Left ventricle myocardium superior (tissue), 1 donor: ENCODE results near the gene PRKCQ. TPM values are rescaled to one million over a fixed set of nuclear protein-coding genes. Genes with fewer than 3 reads are reported as not detected.
A peak's percentile ranks its signal among the peaks of the same experiment; 100 is the strongest.

Experiments used
- ATAC-seq: fragments of 200-7000 bp; cut with Tn5 transposase; one replicate; pipeline ENCODE4 v1.9.1; 2020; ENCODE audit warnings: mild to moderate bottlenecking, moderate library complexity
- DNase-seq: peaks from one replicate; pipeline ENCODE4 v3.0.0-alpha.2; 2020
- intact Hi-C: fragments of 100-400 bp; cut with micrococcal nuclease; formaldehyde crosslinking; loops from one replicate; pipeline ENCODE4 v1.11.0; 2022
- total RNA-seq: library from RNA; stranded (reverse); fragmentation: NEBNext Ultra II Directional; extraction: Animal tissue kit (Norgen Biotek cat#: 25700); gene quantifications from one replicate; pipeline ENCODE4 v1.2.1, GENCODE V29; 2021
- donor health status: DM: no; HTN: yes; CAD: no; lungs with severe emphysema.

PRKCQ gene
- total RNA-seq, 1 donor from 2014 or later: 0.12 TPM

DNA sequence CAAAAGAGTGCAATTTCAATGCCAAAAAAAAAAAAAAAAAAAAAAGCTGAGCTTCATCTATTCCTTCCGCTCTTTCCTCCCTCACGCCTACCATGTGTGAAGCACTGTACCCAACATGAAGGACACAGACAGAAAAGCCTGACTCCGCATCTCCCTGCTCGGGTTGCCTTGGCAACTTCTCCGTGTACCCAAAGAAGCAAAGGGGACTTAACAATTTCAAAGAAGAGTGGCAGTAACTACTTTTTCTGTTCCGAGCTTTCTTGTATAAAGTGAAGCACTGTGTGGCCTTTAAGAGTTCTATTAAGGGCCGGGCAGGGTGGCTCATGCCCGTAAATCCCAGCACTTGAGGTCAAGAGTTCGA, 177.7 kb downstream of the PRKCQ start:
- ATAC-seq: no peak
- intact Hi-C loops: loop anchor here (10.0 kb wide), 1 partner anchor 388 kb away; no protein-coding TSS in a partner anchor
- DNase-seq: no peak

GRCh38 chr10:6401558-6402348, 178.3 kb downstream of the PRKCQ start:
- DNase-seq: peak; percentile 74
- peak; percentile 98 for ATAC-seq
- intact Hi-C loops: loop anchor here (2.0 to 10.0 kb wide), 2 partner anchors 293 to 387 kb away; no protein-coding TSS in a partner anchor

- DNase-seq (no peak), ATAC-seq (no peak)
- intact Hi-C loops: loop anchor here (2.0 to 10.0 kb wide), 2 partner anchors 292 to 386 kb away; no protein-coding TSS in a partner anchor
These were observed 179.1 kb downstream of the PRKCQ start for GRCh38 chr10:6400821-6401465.

DNA sequence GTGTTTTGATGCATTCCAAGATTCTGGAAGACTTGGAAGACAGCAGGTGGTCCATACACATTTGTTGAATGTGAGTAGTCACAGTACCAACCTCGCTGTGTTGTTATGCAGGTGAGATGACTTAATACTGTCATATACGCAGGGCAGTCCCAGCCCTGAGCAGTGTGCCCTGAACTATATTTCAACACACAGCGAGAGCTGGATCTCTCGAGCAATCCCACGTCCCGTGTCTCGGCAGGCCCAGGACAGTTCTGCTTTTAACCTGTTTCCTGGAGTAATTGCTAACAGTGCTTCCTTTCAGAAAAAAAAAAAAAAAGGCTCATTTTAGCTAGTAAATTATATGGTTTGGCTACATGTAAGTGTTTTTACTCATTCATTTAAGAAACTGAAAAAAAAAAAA, 179.7 kb downstream of the PRKCQ start:
- ATAC-seq: peak; percentile 21
- intact Hi-C loops: loop anchor here (2.0 to 10.0 kb wide), 2 partner anchors 292 to 386 kb away; no protein-coding TSS in a partner anchor
- DNase-seq: no peak

- intact Hi-C loops: loop anchor here (2.0 to 10.0 kb wide), 2 partner anchors 291 to 385 kb away; no protein-coding TSS in a partner anchor
- ATAC-seq (no peak), DNase-seq (no peak)
These were observed 180.2 kb downstream of the PRKCQ start for GRCh38 chr10:6399879-6400278.

DNA sequence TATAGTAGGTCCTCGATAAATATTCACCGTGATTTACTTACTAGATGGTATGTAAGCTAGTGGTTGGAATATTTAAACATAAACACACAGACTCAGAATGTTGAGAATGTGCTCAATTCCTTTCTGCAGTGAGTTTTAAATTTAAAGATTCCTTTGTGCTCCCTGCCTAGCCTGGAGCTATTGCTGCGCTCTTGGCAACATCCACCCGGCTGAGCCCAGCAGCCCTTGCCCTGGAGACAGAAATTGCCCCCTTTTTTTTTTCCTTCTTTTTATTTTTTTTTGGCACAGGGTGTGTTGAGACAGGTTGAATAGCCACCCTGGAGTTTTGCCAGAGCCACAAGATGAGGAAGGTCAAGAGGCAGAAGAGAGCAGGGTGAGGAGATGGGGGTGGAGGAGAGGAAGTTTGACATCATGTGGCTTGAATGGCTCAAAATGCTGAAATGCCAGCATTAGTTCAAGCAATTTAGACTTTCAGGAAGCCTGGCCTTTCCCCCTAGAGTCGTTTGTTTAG, 180.8 kb downstream of the PRKCQ start:
- peak; percentile 44 for ATAC-seq
- intact Hi-C loops: no loop called here
- no peak for DNase-seq

GRCh38 chr10:6398399-6398798, 181.7 kb downstream of the PRKCQ start:
- intact Hi-C loops: no loop called here
- ATAC-seq: no peak
- DNase-seq: no peak

GRCh38 chr10:6396652-6397051, 183.4 kb downstream of the PRKCQ start:
- intact Hi-C loops: no loop called here
- ATAC-seq (no peak), DNase-seq (no peak)

GRCh38 chr10:6396226-6396625, 183.8 kb downstream of the PRKCQ start:
- DNase-seq: no peak
- ATAC-seq: no peak
- intact Hi-C loops: no loop called here

GRCh38 chr10:6395606-6396005, 184.5 kb downstream of the PRKCQ start:
- ATAC-seq: no peak
- intact Hi-C loops: no loop called here
- DNase-seq: no peak

GRCh38 chr10:6394084-6394483, 186.0 kb downstream of the PRKCQ start:
- intact Hi-C loops: no loop called here
- ATAC-seq: no peak

GRCh38 chr10:6393168-6393567, 186.9 kb downstream of the PRKCQ start:
- intact Hi-C loops: no loop called here
- no peak for ATAC-seq
- no peak for DNase-seq

More at GRCh38 chr10:6394084-6394483, 186.0 kb downstream of the PRKCQ start:
- no peak for DNase-seq

DNA sequence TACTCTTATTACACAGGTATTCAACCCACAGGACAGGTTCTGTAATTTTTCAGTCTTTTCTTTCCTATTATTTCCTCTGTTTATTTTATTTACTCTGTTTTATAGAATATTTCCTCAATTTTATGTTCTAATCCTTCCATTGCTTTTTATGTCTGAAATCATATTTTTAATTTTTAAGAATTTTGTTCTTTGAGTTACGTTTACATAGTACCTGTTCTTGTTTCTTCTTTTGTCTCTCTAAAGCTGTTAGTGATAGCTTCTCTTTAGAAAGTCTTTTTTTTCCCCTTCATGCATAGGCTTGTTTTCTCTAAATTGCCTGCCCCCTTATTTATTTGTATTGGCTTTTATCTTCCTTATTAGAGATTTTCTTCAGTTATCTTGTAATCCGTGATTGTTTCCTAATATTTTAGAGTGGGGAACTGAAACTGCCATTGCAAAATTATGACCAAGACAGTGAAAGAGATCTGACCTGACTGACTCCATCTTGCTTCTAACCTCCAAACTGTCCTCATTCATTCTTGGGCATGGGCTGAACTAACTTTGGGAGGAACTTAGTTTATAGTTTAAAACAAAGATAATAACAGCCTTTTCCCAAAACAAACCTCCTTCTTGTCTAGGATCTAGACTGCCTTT, 189.7 kb downstream of the PRKCQ start:
- ATAC-seq (no peak), DNase-seq (no peak)
- intact Hi-C loops: no loop called here

GRCh38 chr10:6388261-6388893, 191.7 kb downstream of the PRKCQ start:
- DNase-seq (no peak), ATAC-seq (no peak)
- intact Hi-C loops: no loop called here

GRCh38 chr10:6386960-6387359, 193.1 kb downstream of the PRKCQ start:
- intact Hi-C loops: no loop called here
- DNase-seq: no peak
- ATAC-seq: no peak

- DNase-seq (no peak), ATAC-seq (peak; percentile 48)
- intact Hi-C loops: no loop called here
These were observed 193.7 kb downstream of the PRKCQ start for GRCh38 chr10:6386346-6386745.

GRCh38 chr10:6385665-6386064, 194.4 kb downstream of the PRKCQ start:
- no peak for ATAC-seq
- intact Hi-C loops: no loop called here
- DNase-seq: no peak

DNA sequence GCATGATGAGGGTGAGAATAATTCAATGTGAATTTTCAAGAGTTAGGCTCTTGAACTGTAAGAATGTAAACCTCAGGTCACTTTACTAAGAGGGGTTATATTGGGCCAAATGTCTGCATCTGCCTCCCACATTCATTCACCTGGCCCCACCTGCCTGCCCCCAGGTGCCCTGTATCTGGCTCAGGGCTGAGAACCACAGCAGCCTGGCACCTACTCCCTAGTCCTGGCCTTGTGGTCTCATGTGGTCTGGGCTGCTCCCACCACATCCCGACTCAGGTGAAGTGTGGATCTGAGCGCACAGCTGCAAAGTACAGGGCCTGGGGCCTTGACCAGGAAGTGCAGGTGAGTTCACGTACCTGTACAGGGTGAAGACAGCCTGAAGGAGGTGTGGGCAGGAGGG, 195.2 kb downstream of the PRKCQ start:
- ATAC-seq: no peak
- DNase-seq: no peak
- intact Hi-C loops: no loop called here

DNA sequence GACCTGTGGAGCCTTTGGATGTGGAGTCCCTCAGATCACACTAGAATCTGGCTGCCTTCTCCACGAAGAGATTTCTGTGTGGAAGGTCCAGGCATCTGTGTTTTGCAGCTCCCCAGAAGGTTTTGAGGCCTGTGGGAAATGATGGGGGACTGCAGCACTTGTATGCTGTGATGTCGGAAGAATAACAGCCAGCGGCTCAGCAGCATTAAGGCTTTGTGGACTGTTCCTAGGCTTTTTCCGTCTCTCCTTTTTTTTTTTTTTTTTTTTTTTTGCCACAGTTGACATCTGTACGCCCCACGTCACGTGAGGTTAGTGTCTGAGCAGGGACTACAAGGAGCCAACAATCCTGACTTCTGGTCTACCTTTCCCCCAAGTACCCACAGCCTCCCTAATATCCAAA, 196.0 kb downstream of the PRKCQ start:
- ATAC-seq: no peak
- DNase-seq: no peak
- intact Hi-C loops: no loop called here
